Lung (tissue), 12 donors: ENCODE results near the gene CCPG1. TPM values are rescaled to one million over a fixed set of nuclear protein-coding genes. Genes with fewer than 3 reads are reported as not detected.

ENCODE experiments used
- ATAC-seq: fragments of 200-7000 bp; cut with Tn5 transposase; one replicate; pipeline ENCODE4 v1.9.1; 2020; ENCODE audit warnings: moderate number of reproducible peaks; ENCODE audit not compliant: insufficient read depth, low FRiP score
- DNase-seq, 3 donors: peaks; one replicate each; pipeline ENCODE4 v3.0.0-alpha.2; 2013 to 2017
- H3K27ac ChIP-seq, 2 donors: one replicate each; pipeline ENCODE4 v1.5.1; 2013; ENCODE audit warnings: mild to moderate bottlenecking in 2 of 2, moderate library complexity in 2 of 2, control low read depth in 1 of 2, inconsistent platforms in 1 of 2, low read depth in 1 of 2, low read length in 1 of 2
- H3K27me3 ChIP-seq, 3 donors: one replicate each; pipeline ENCODE4 v1.5.1; 2013; ENCODE audit warnings: low read length in 2 of 3; ENCODE audit not compliant: control insufficient read depth in 3 of 3, insufficient read depth in 3 of 3
- H3K36me3 ChIP-seq, 4 donors: one replicate each; pipeline ENCODE4 v1.5.1; 2013; ENCODE audit warnings: low read length in 4 of 4, mild to moderate bottlenecking in 1 of 4, moderate library complexity in 1 of 4; ENCODE audit not compliant: control insufficient read depth in 4 of 4, insufficient read depth in 4 of 4
- H3K4me1 ChIP-seq, 5 donors: one replicate each; pipeline ENCODE4 v1.5.1; 2013; ENCODE audit warnings: low read length in 5 of 5, mild to moderate bottlenecking in 2 of 5, moderate library complexity in 1 of 5; ENCODE audit not compliant: control insufficient read depth in 5 of 5, insufficient read depth in 5 of 5
- H3K4me3 ChIP-seq: one replicate; pipeline ENCODE4 v1.5.1; 2013; ENCODE audit warnings: mild to moderate bottlenecking, control low read depth, moderate library complexity
- H3K9ac ChIP-seq, 2 donors: one replicate each; pipeline ENCODE4 v1.5.1; 2013; ENCODE audit warnings: low read length in 2 of 2, control low read depth in 1 of 2; ENCODE audit not compliant: insufficient read depth in 1 of 2
- H3K9me3 ChIP-seq, 4 donors: one replicate each; pipeline ENCODE4 v1.5.1; 2013; ENCODE audit warnings: low read length in 3 of 4, mild to moderate bottlenecking in 1 of 4, moderate library complexity in 1 of 4; ENCODE audit not compliant: control insufficient read depth in 4 of 4, insufficient read depth in 3 of 4
- CTCF ChIP-seq: IDR thresholded peaks from 2 replicates; pipeline ENCODE4 v1.5.1; 2012; ENCODE audit warnings: mild to moderate bottlenecking; ENCODE audit errors: control extremely low read depth, extremely low read depth
- whole genome bisulfite sequencing, 2 donors: extraction: QIAGEN DNeasy Blood & Tissue Kit; methylation state at CpG; one replicate each; pipeline ENCODE4 v1.1.7; 2013; 5-methylcytosine and 5-hydroxymethylcytosine counted together
- polyA plus RNA-seq, 2 donors: library from polyadenylated mRNA; stranded (reverse); fragments of 200-250 nt; gene quantifications; one replicate each; pipeline ENCODE4 v1.2.1, GENCODE V29; 2013
- total RNA-seq, 2 donors: library from RNA; depleted of rRNA in 1 of 2; stranded (reverse); fragments of >200 nt in 1 of 2; gene quantifications; one replicate each; pipeline ENCODE4 v1.2.1, GENCODE V29; 2014 to 2021
- donor health status: control.
- donor health status: control.
- donor health status: Bipolar disorder and iron deficiency.
- donor health status: healthy.
- donor health status: DM: yes; HTN: yes; CAD: no.

The CCPG1 gene
- total and polyA plus RNA-seq, 4 donors, result 24.0 to 75.0 (median 53.8) TPM

- peaks cover 0 to 2% (median 0%) of the 10 kb centered on the region in 4 donors for H3K9me3 ChIP-seq
- no peak for TF ChIP-seq CTCF
- H3K4me1 ChIP-seq, result peaks cover 0 to 1% (median 0%) of the 10 kb centered on the region in 5 donors
- ATAC-seq (no peak), DNase-seq (no peak)
- H3K9ac ChIP-seq, result no peak overlapping the region
- WGBS, 2 donors, result 94% methylated on average over 5 of the region's 5 CpGs
- no peaks in the 10 kb centered on the region for H3K36me3 ChIP-seq
- no peak overlapping the region for H3K27ac ChIP-seq
- no peaks in the 10 kb centered on the region for H3K27me3 ChIP-seq
- no peak overlapping the region for H3K4me3 ChIP-seq
Measured at GRCh38 chr15:55398243-55398642, 9.9 kb downstream of the CCPG1 start.

- H3K27ac ChIP-seq, result no peak overlapping the region
- no peaks in the 10 kb centered on the region for H3K27me3 ChIP-seq
- DNase-seq, result no peak
- H3K9me3 ChIP-seq, result peaks cover 0 to 2% (median 0%) of the 10 kb centered on the region in 4 donors
- no peaks in the 10 kb centered on the region for H3K4me1 ChIP-seq
- no peak overlapping the region for H3K9ac ChIP-seq
- TF ChIP-seq CTCF, result no peak
- H3K4me3 ChIP-seq, result no peak overlapping the region
- H3K36me3 ChIP-seq, result no peaks in the 10 kb centered on the region
- no peak for ATAC-seq
- 94 to 96% methylated on average over 1 of the region's 1 CpG for WGBS, 2 donors
Measured at GRCh38 chr15:55394694-55395093, 13.5 kb downstream of the CCPG1 start.

- H3K4me1 ChIP-seq, result no peaks in the 10 kb centered on the region
- H3K27ac ChIP-seq, result no peak overlapping the region
- no peaks in the 10 kb centered on the region for H3K9me3 ChIP-seq
- peaks cover 0 to 5% (median 3%) of the 10 kb centered on the region in 4 donors for H3K36me3 ChIP-seq
- H3K4me3 ChIP-seq, result no peak overlapping the region
- no peak overlapping the region for H3K9ac ChIP-seq
- ATAC-seq (no peak), DNase-seq (no peak)
- no peak for TF ChIP-seq CTCF
- H3K27me3 ChIP-seq, result no peaks in the 10 kb centered on the region
Measured at GRCh38 chr15:55389264-55389607, 18.9 kb downstream of the CCPG1 start.

GRCh38 chr15:55387027-55387426 is 21.1 kb downstream of the CCPG1 start:
- Histone ChIP-seq H3K9ac (no peak overlapping the region), H3K27ac (no peak overlapping the region), H3K4me3 (no peak overlapping the region), H3K4me1 (no peaks in the 10 kb centered on the region), H3K27me3 (no peaks in the 10 kb centered on the region), H3K36me3 (peaks cover 0 to 15% (median 7%) of the 10 kb centered on the region in 4 donors), H3K9me3 (no peaks in the 10 kb centered on the region)
- no peak for TF ChIP-seq CTCF
- ATAC-seq (no peak), DNase-seq (no peak)
